ENCODE results near the gene EIF2S1. TPM values are rescaled to one million over a fixed set of nuclear protein-coding genes. Genes with fewer than 3 reads are reported as not detected.

The EIF2S1 gene
- total and polyA plus RNA-seq, 3 donors from 2014 or later = 82.1 to 158 (median 83.9) TPM

DNA sequence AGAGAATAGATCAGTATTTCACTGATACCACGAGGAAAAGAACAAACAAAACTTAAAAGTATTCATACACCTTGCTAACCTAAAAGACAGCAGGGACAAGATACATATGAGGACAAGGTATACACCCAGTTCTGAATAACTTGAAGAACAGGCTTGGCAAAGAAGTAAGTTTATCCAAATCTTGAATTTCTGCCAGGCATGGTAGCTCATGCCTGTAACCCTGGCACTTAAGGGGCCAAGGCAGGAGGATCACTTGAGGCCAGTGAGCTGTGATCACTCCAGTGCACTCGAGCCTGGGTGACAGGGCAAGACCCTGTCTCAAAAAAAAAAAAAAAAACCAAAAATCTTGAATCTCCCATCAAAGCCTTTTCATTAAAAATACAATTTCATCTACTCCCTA, 25.0 kb downstream of the EIF2S1 start:
- Histone ChIP-seq H3K9me3 (no peaks in the 10 kb centered on the region), H3K4me1 (peaks cover 3% of the 10 kb centered on the region), H3K36me3 (ENCODE audit: low read depth, missing control alignments) (no peaks in the 10 kb centered on the region), H3K27me3 (no peaks in the 10 kb centered on the region), H3K4me3 (no peak overlapping the region), H3K27ac (no peak overlapping the region)
- no peak for DNase-seq
- 86 to 89% methylated on average over 2 of the region's 2 CpGs for WGBS, 2 donors
- TF ChIP-seq, protein P1, sequence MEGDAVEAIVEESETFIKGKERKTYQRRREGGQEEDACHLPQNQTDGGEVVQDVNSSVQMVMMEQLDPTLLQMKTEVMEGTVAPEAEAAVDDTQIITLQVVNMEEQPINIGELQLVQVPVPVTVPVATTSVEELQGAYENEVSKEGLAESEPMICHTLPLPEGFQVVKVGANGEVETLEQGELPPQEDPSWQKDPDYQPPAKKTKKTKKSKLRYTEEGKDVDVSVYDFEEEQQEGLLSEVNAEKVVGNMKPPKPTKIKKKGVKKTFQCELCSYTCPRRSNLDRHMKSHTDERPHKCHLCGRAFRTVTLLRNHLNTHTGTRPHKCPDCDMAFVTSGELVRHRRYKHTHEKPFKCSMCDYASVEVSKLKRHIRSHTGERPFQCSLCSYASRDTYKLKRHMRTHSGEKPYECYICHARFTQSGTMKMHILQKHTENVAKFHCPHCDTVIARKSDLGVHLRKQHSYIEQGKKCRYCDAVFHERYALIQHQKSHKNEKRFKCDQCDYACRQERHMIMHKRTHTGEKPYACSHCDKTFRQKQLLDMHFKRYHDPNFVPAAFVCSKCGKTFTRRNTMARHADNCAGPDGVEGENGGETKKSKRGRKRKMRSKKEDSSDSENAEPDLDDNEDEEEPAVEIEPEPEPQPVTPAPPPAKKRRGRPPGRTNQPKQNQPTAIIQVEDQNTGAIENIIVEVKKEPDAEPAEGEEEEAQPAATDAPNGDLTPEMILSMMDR (IDR thresholded peaks at IDR 0.05) = no peak
- no peak for TF ChIP-seq POLR2A (IDR thresholded peaks at IDR 0.05)
- intact Hi-C loops (cut with DNase I; ENCODE audit: low total_unique reads) = no loop called here

DNA sequence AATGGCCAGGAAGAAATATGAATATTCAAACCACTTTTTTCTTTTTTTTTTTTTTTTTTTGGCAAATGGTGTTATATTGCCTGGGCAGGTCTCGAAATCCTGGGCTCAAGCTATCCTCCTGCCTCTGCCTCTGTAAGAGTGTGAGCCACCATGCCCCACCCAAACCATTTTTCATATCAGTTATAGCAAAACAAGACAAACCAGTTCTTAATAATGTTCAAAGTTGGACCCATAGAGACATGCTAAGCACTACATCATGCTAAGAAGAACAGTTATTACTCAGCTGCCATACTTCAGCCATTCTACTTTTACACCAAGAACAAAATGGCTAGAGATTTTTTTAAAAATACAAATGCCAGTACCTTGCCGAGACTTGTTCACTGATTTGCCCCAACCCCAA, 25.5 kb downstream of the EIF2S1 start:
- Histone ChIP-seq H3K36me3 (ENCODE audit: low read depth, missing control alignments) (no peaks in the 10 kb centered on the region), H3K27ac (no peak overlapping the region)
- WGBS, 2 donors = 76 to 89% methylated on average over 2 of the region's 2 CpGs

GRCh38 chr14:67387195-67387594, 27.1 kb downstream of the EIF2S1 start:
- Histone ChIP-seq H3K4me3 (no peak overlapping the region), H3K27me3 (no peaks in the 10 kb centered on the region), H3K36me3 (ENCODE audit: low read depth, missing control alignments) (no peaks in the 10 kb centered on the region), H3K9me3 (no peaks in the 10 kb centered on the region), H3K27ac (no peak overlapping the region), H3K4me1 (peaks cover 3% of the 10 kb centered on the region)
- DNase-seq = no peak
- TF ChIP-seq POLR2A (IDR thresholded peaks at IDR 0.05) = no peak
- TF ChIP-seq, protein P1 (IDR thresholded peaks at IDR 0.05) = no peak
- 68 to 83% methylated on average over 2 of the region's 2 CpGs for WGBS, 2 donors
- intact Hi-C loops (cut with DNase I; ENCODE audit: low total_unique reads) = no loop called here

More for the DNA sequence above, 25.5 kb downstream of the EIF2S1 start:
- no peak overlapping the region for H3K4me3 ChIP-seq
- no peaks in the 10 kb centered on the region for H3K27me3 ChIP-seq
- intact Hi-C loops (cut with DNase I; ENCODE audit: low total_unique reads) = no loop called here
- TF ChIP-seq, protein P1 (IDR thresholded peaks at IDR 0.05) = no peak
- TF ChIP-seq POLR2A (IDR thresholded peaks at IDR 0.05) = no peak
- H3K9me3 ChIP-seq = no peaks in the 10 kb centered on the region
- H3K4me1 ChIP-seq = peaks cover 3% of the 10 kb centered on the region
- DNase-seq = no peak

DNA sequence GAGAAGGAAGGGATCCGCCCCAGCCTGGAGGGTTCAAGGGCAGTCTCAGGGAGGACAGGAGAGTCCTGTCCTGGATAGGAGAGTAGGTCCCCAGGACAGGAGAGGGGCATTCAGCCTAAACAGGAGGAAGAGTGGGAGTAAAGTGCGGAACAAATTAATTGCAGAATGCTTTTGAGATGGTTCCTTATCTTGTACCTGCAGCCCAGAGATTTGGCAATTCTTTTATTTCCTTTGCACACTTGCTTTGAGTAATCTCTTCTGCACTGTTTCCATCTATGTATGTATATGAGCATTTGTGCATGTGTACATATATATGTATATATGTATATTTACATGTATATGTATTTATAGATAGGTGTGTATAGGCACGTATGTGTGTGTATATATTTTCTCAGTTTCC, 29.1 kb downstream of the EIF2S1 start:
- DNase-seq = no peak
- Histone ChIP-seq H3K4me1 (peaks cover 11% of the 10 kb centered on the region), H3K27ac (no peak overlapping the region), H3K27me3 (no peaks in the 10 kb centered on the region), H3K4me3 (no peak overlapping the region), H3K36me3 (ENCODE audit: low read depth, missing control alignments) (no peaks in the 10 kb centered on the region), H3K9me3 (no peaks in the 10 kb centered on the region)
- WGBS, 2 donors = 60 to 61% methylated on average over 3 of the region's 3 CpGs
- no peak for TF ChIP-seq POLR2A (IDR thresholded peaks at IDR 0.05)
- TF ChIP-seq, protein P1 (IDR thresholded peaks at IDR 0.05) = no peak
- intact Hi-C loops (cut with DNase I; ENCODE audit: low total_unique reads) = no loop called here

GRCh38 chr14:67389811-67390534, 29.8 kb downstream of the EIF2S1 start:
- no peak for DNase-seq
- H3K27me3 ChIP-seq = no peaks in the 10 kb centered on the region
- H3K36me3 ChIP-seq (ENCODE audit: low read depth, missing control alignments) = no peaks in the 10 kb centered on the region
- H3K4me1 ChIP-seq = peaks cover 11% of the 10 kb centered on the region
- no peak overlapping the region for H3K4me3 ChIP-seq
- intact Hi-C loops (cut with DNase I; ENCODE audit: low total_unique reads) = no loop called here
- H3K9me3 ChIP-seq = no peaks in the 10 kb centered on the region
- no peak overlapping the region for H3K27ac ChIP-seq
- TF ChIP-seq, protein P1 (IDR thresholded peaks at IDR 0.05) = no peak
- TF ChIP-seq POLR2A (IDR thresholded peaks at IDR 0.05) = no peak
- 80 to 84% methylated on average over 1 of the region's 1 CpG for WGBS, 2 donors
